ENCODE measurements around the gene MDM2. TPM values are rescaled to one million over a fixed set of nuclear protein-coding genes. Genes with fewer than 3 reads are reported as not detected.

MDM2 gene
- total RNA-seq, 4 donors from 2014 or later: 47.5 to 79.2 (median 57.4) TPM

GRCh38 chr12:68867606-68868005 is 59.6 kb downstream of the MDM2 start:
- WGBS, 2 donors (ENCODE audit: low coverage in 1 of 2): 100% methylated on average over 1 of the region's 5 CpGs
- H3K36me3 ChIP-seq: peaks cover 0 to 26% of the 10 kb centered on the region in 2 donors

GRCh38 chr12:68868043-68868790 is 60.2 kb downstream of the MDM2 start:
- H3K36me3 ChIP-seq: peaks cover 0 to 26% of the 10 kb centered on the region in 2 donors
- H3K4me1 ChIP-seq: peaks cover 0 to 6% (median 0%) of the 10 kb centered on the region in 3 donors
- no peak for ATAC-seq
- H3K4me3 ChIP-seq: no peak overlapping the region
- TF ChIP-seq CTCF (IDR thresholded peaks at IDR 0.05): no peak
- WGBS, 2 donors (ENCODE audit: low coverage in 1 of 2): 65 to 80% methylated on average over 5 to 9 of the region's 10 CpGs
- no peaks in the 10 kb centered on the region for H3K27me3 ChIP-seq
- H3K27ac ChIP-seq: no peak overlapping the region
- no peaks in the 10 kb centered on the region for H3K9me3 ChIP-seq

More at GRCh38 chr12:68867606-68868005, 59.6 kb downstream of the MDM2 start:
- no peak overlapping the region for H3K4me3 ChIP-seq
- peaks cover 0 to 6% (median 0%) of the 10 kb centered on the region in 3 donors for H3K4me1 ChIP-seq
- H3K27me3 ChIP-seq: no peaks in the 10 kb centered on the region
- H3K9me3 ChIP-seq: no peaks in the 10 kb centered on the region
- no peak for TF ChIP-seq POLR2A (IDR thresholded peaks at IDR 0.05)
- no peak for TF ChIP-seq CTCF (IDR thresholded peaks at IDR 0.05)
- TF ChIP-seq POLR2AphosphoS5 (IDR thresholded peaks at IDR 0.05): no peak
- TF ChIP-seq EP300 (IDR thresholded peaks at IDR 0.05): no peak
- no peak for ATAC-seq
- H3K27ac ChIP-seq: no peak overlapping the region

GRCh38 chr12:68870011-68870410 is 62.0 kb downstream of the MDM2 start:
- ATAC-seq: no peak

GRCh38 chr12:68870443-68870842 is 62.5 kb downstream of the MDM2 start:
- Histone ChIP-seq H3K27me3 (no peaks in the 10 kb centered on the region), H3K4me1 (no peaks in the 10 kb centered on the region), H3K9me3 (no peaks in the 10 kb centered on the region), H3K36me3 (peaks cover 0 to 26% of the 10 kb centered on the region in 2 donors), H3K4me3 (no peak overlapping the region), H3K27ac (no peak overlapping the region)
- no peak for ATAC-seq
- no peak for TF ChIP-seq POLR2AphosphoS5 (IDR thresholded peaks at IDR 0.05)
- no peak for TF ChIP-seq EP300 (IDR thresholded peaks at IDR 0.05)
- no peak for TF ChIP-seq CTCF (IDR thresholded peaks at IDR 0.05)
- TF ChIP-seq POLR2A (IDR thresholded peaks at IDR 0.05): no peak
- WGBS, 2 donors (ENCODE audit: low coverage in 1 of 2): 69 to 100% methylated on average over 2 to 3 of the region's 6 CpGs

More at GRCh38 chr12:68870011-68870410, 62.0 kb downstream of the MDM2 start:
- Histone ChIP-seq H3K9me3 (no peaks in the 10 kb centered on the region), H3K27ac (no peak overlapping the region), H3K4me3 (no peak overlapping the region), H3K4me1 (no peaks in the 10 kb centered on the region), H3K36me3 (peaks cover 0 to 26% of the 10 kb centered on the region in 2 donors), H3K27me3 (no peaks in the 10 kb centered on the region)
- no peak for TF ChIP-seq POLR2AphosphoS5 (IDR thresholded peaks at IDR 0.05)
- no peak for TF ChIP-seq CTCF (IDR thresholded peaks at IDR 0.05)
- TF ChIP-seq EP300 (IDR thresholded peaks at IDR 0.05): no peak
- no peak for TF ChIP-seq POLR2A (IDR thresholded peaks at IDR 0.05)
- WGBS, 2 donors (ENCODE audit: low coverage in 1 of 2): 90 to 91% methylated on average over 5 of the region's 5 CpGs

GRCh38 chr12:68871396-68871795 is 63.4 kb downstream of the MDM2 start:
- ATAC-seq: no peak
- H3K9me3 ChIP-seq: no peaks in the 10 kb centered on the region

More at GRCh38 chr12:68871396-68871795, 63.4 kb downstream of the MDM2 start:
- Histone ChIP-seq H3K27me3 (no peaks in the 10 kb centered on the region), H3K36me3 (peaks cover 0 to 23% of the 10 kb centered on the region in 2 donors), H3K4me1 (no peaks in the 10 kb centered on the region), H3K27ac (no peak overlapping the region), H3K4me3 (no peak overlapping the region)
- TF ChIP-seq POLR2AphosphoS5 (IDR thresholded peaks at IDR 0.05) (no peak), POLR2A (IDR thresholded peaks at IDR 0.05) (no peak), EP300 (IDR thresholded peaks at IDR 0.05) (no peak), CTCF (IDR thresholded peaks at IDR 0.05) (no peak)
- 76% methylated on average over 3 to 7 of the region's 8 CpGs for WGBS, 2 donors (ENCODE audit: low coverage in 1 of 2)

Measured in gastroesophageal sphincter (tissue), 4 donors.